NOMO-1 (cell line): ENCODE data around the gene S100A12.
A peak's percentile ranks its signal among the peaks of the same experiment; 100 is the strongest.
"Not testable (repeated sequence)": the region's sequence is repeated elsewhere in the genome, so short reads cannot be mapped to it uniquely, and the experiment has no call there.

Source experiments
- DNase-seq, 2 experiments: peaks; one replicate each; lab custom pipeline; 2025; ENCODE audit not compliant: unreplicated experiment in 2 of 2; lab: John Stamatoyannopoulos, UW

S100A12 gene

GRCh38 chr1:153354515-153355193, 20.8 kb downstream of the S100A12 start:
- DNase-seq, result no peak

GRCh38 chr1:153353226-153353947, 22.0 kb downstream of the S100A12 start:
- DNase-seq, result peak in 1 of 2 experiments; percentile 22

GRCh38 chr1:153352523-153352922, 22.9 kb downstream of the S100A12 start:
- DNase-seq, result peak; percentile 47 to 80

GRCh38 chr1:153350321-153350957, 25.0 kb downstream of the S100A12 start:
- DNase-seq, result no peak

GRCh38 chr1:153349363-153350320, 25.8 kb downstream of the S100A12 start:
- peak; percentile 22 to 30 for DNase-seq

- DNase-seq, result no peak
These were observed 26.7 kb downstream of the S100A12 start, which contains the start of gene PGLYRP4 for GRCh38 chr1:153348511-153349362. TSS of gene PGLYRP4 (minus strand) at chr1:153348841. CDS start at chr1:153347932, 909 bp downstream.

- DNase-seq, result no peak
These were observed 27.6 kb downstream of the S100A12 start for GRCh38 chr1:153347856-153348255.

- not testable (repeated sequence) for DNase-seq
These were observed 28.4 kb downstream of the S100A12 start for GRCh38 chr1:153347049-153347448.

GRCh38 chr1:153346077-153346723, 29.2 kb downstream of the S100A12 start:
- DNase-seq, result no peak

GRCh38 chr1:153345187-153346076, 30.0 kb downstream of the S100A12 start:
- DNase-seq, result no peak

GRCh38 chr1:153344718-153345025, 30.7 kb downstream of the S100A12 start:
- DNase-seq, result peak; percentile 82 to 84

- no peak for DNase-seq
These were observed 31.4 kb downstream of the S100A12 start for GRCh38 chr1:153343811-153344717.

- DNase-seq, result no peak
These were observed 32.3 kb downstream of the S100A12 start for GRCh38 chr1:153343040-153343681.

- no peak for DNase-seq
These were observed 33.2 kb downstream of the S100A12 start for GRCh38 chr1:153342178-153342577.

- DNase-seq, result no peak
These were observed 33.9 kb downstream of the S100A12 start for GRCh38 chr1:153341431-153341934.

GRCh38 chr1:153340356-153340755, 35.1 kb downstream of the S100A12 start:
- DNase-seq, result no peak

- no peak for DNase-seq
These were observed 35.6 kb downstream of the S100A12 start for GRCh38 chr1:153339802-153340201.
